NCI-H446 (cell line): Measurements from ENCODE around the gene GRK7.

Source experiments
- DNase-seq, 2 experiments: peaks; one replicate each; lab custom pipeline; 2025; lab: John Stamatoyannopoulos, UW

The GRK7 gene

GRCh38 chr3:141763088-141763750 is at the start of gene GRK7:
Gene GRK7, plus strand, starts transcription at chr3:141763408. Its CDS starts 14,877 bp downstream, at chr3:141778285.
- DNase-seq, result no peak

GRCh38 chr3:141714671-141715070 is 48.5 kb upstream of the GRK7 start:
- DNase-seq, result no peak

GRCh38 chr3:141722081-141722480 is 41.1 kb upstream of the GRK7 start:
- DNase-seq, result no peak

GRCh38 chr3:141722648-141723047 is 40.6 kb upstream of the GRK7 start:
- DNase-seq, result no peak

GRCh38 chr3:141723255-141723654 is 40.0 kb upstream of the GRK7 start:
- no peak for DNase-seq

GRCh38 chr3:141724186-141724585 is 39.0 kb upstream of the GRK7 start:
- no peak for DNase-seq

- no peak for DNase-seq
These were observed 38.2 kb upstream of the GRK7 start for GRCh38 chr3:141725036-141725435.

GRCh38 chr3:141726483-141726882 is 36.7 kb upstream of the GRK7 start:
- no peak for DNase-seq

GRCh38 chr3:141728355-141728892 is 34.8 kb upstream of the GRK7 start:
- no peak for DNase-seq

GRCh38 chr3:141729240-141729639 is 34.0 kb upstream of the GRK7 start:
- DNase-seq, result no peak

GRCh38 chr3:141735176-141735575 is 28.0 kb upstream of the GRK7 start:
- no peak for DNase-seq

- no peak for DNase-seq
These were observed 27.3 kb upstream of the GRK7 start for GRCh38 chr3:141735770-141736465.

- DNase-seq, result no peak
These were observed 26.1 kb upstream of the GRK7 start for GRCh38 chr3:141737093-141737492.

GRCh38 chr3:141737678-141738021 is 25.6 kb upstream of the GRK7 start:
- DNase-seq, result no peak

GRCh38 chr3:141738022-141738890 is 25.0 kb upstream of the GRK7 start, which contains the start of gene RNF7:
Gene RNF7, plus strand, starts transcription at chr3:141738298. Its CDS starts 44 bp downstream, at chr3:141738342.
- peak; percentile 95 to 99 for DNase-seq

- DNase-seq, result peak in 1 of 2 experiments; percentile 17
These were observed 24.3 kb upstream of the GRK7 start for GRCh38 chr3:141738891-141739363.

GRCh38 chr3:141739731-141740130 is 23.5 kb upstream of the GRK7 start:
- DNase-seq, result no peak

GRCh38 chr3:141740349-141740748 is 22.9 kb upstream of the GRK7 start:
- no peak for DNase-seq

- no peak for DNase-seq
These were observed 19.9 kb upstream of the GRK7 start for GRCh38 chr3:141743305-141743704.

GRCh38 chr3:141746962-141747361 is 16.2 kb upstream of the GRK7 start:
- DNase-seq, result no peak

- no peak for DNase-seq
These were observed 9.8 kb upstream of the GRK7 start for GRCh38 chr3:141753399-141753798.

- no peak for DNase-seq
These were observed 9.2 kb upstream of the GRK7 start for GRCh38 chr3:141754032-141754431.
